COR-L47 (cell line): ENCODE results near the gene ADK.
"Not testable (repeated sequence)": the region's sequence is repeated elsewhere in the genome, so short reads cannot be mapped to it uniquely, and the experiment has no call there.

Experiments
- DNase-seq: peaks from one replicate; lab custom pipeline; 2025; lab: John Stamatoyannopoulos, UW

ADK gene

DNA sequence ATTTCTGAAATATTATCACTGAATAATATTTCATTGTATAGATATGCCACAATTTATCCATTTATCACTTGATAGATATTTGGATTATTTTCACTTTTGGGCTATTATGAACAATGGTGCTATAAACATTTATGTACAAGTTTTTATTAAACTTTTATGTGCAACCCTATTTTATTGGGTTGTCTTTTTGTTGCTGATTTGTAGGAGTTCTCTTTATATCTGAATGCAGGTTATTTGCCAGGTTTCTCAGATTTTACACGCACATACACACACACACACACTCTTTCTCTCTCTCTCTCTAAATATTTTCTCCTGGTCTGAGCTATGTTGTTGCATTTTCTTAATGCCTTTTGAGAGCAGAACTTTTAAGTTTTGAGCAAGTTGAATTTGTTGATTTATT lies 36.2 kb downstream of the ADK start:
- DNase-seq: no peak

DNA sequence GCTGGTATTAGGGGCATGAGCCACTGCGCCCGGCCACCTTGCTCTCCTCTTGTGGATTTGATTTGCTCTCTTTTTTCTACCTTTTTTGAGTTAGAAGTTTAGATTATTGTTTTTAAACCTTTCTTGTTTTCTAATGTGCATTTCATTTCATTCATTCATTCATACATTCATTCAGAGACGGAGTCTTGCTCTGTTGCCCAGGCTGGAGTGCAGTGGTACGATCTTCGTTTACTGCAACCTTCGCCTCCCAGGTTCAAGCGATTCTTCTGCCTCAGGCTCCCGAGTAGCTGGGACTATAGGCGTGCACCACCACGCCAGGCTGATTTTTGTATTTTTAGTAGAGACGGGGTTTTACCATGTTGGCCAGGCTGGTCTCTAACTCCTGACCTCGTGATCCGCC lies 37.6 kb downstream of the ADK start:
- not testable (repeated sequence) for DNase-seq

DNA sequence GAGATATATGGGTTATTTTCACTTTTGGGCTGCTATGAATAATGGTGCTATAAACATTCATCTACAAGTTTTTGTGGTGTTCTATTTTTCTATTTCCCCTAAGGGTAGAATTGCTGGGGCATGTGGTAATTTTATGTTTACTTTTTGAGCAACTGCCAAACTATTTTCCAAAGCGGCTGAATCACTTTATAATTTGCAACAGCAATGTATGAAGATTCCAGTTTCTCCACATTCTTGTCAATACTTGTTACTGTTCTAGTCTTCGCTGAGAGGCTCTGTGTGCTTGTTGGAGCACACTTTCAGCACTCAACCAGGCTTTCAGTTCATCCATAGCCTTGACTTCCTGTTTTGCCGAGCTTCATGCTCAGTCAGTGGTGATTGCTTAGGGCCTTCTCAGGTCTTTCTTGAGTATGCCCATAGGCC lies 39.0 kb downstream of the ADK start:
- no peak for DNase-seq

DNA sequence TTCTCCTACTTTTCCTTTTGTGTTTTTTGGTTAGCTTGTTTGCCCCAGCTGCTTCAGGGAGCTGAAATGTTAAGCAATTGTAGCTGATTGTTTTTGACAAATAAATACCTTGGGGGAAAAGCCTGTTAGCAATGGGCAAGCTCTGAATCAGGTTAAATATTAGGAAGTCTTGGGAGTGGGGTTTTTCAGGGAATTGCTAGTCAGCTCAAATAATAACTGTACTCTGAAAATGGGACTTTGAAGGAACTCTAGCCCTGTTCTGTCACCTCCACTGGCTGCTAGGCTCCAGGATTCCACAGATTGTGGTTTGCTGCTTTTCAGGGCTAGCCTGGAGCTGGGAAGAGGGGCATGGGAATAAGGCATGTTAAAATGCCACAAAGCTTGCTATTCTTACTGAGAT lies 39.5 kb downstream of the ADK start:
- no peak for DNase-seq

DNA sequence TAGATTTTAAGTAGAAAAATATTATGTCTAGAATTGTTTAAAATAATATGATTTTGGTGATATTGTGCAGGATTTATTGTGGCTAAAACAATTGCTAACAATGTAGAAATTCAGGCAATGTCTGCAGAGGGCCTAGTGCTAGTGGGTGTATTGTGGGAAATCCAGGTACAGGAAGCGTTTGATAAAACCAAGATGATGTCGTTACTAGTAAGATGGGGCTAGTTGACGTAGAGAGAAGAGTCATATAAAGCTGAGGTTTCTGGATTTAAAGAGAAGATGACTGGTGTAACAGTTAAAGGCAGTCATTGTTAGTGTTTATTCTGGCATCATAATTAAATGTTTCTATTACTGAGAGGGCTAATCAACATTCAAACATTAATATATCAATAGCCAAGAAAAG lies 43.5 kb downstream of the ADK start:
- DNase-seq: no peak

DNA sequence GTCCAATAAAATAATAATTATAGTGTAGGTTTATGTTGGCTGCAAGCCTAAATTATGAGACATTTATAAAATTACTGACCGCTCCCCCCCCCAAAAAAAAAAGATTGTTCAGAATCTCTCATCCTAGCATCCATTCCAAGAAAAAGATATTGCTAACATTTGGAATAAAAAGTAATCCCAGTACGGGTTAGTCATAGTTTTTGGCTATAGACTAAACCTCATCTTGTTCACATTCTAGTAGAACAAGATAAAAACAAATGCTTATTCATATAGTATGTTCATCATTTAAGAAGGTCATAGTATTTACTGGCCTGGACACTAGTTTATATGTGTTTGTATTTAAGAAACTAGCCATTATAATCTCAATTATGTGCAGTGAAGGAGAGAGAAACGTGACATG lies 44.0 kb downstream of the ADK start:
- no peak for DNase-seq

DNA sequence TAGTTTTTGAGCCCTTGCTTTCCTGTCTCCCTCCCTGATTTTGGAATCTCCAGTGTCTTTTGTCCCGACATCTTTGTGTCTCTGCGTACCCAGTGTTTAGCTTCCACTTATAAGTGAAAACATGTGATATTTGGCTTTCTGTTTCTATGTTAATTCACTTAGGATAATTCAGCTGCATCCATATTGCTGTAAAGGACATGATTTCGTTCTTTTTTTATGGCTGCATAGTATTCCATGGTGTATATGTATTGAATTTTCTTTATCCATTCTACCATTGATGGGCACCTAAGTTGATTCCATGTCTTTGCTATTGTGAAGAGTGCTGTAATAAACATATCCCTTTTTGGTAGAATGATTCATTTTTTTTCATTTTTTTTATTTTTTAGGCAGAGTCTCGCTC lies 48.3 kb downstream of the ADK start:
- DNase-seq: no peak

DNA sequence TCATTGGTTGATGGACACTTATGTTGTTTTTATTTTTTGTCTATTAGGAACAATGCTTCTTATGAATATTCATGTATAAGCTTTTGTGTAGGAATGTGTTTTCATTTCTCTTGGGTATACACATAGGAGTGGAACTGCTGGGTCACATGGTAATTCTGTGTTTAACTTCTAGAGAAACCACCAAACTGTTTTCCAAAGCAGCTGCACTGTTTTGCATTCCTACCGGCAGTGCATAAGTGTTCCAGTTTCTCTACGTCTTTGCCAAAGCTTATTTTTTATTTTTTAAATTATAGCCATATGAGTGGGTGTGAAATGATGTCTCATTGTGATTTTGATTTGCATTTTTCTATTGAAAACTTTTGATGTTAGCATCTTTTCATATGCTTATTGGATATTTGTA lies 51.3 kb downstream of the ADK start:
- no peak for DNase-seq

DNA sequence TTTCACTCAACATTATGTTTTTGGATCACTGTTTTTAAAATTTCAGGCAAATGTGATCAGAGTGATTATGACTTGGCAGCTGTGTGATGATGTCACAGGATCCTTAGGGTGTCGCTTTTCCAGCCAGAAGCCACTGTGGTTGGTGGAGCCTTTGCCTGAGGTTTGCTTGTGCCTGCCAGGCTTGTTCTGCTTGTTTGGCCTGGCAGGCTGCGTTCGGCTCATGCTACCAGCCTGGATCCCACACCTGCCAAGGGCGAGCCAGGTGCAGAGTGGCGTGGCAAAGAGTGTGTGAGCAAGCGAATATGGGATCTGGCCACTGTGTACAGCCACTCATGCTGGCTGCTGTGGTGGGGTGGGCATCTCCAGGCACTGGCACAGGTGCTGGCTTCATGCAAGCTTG lies 55.7 kb downstream of the ADK start:
- peak; percentile 19 for DNase-seq

DNA sequence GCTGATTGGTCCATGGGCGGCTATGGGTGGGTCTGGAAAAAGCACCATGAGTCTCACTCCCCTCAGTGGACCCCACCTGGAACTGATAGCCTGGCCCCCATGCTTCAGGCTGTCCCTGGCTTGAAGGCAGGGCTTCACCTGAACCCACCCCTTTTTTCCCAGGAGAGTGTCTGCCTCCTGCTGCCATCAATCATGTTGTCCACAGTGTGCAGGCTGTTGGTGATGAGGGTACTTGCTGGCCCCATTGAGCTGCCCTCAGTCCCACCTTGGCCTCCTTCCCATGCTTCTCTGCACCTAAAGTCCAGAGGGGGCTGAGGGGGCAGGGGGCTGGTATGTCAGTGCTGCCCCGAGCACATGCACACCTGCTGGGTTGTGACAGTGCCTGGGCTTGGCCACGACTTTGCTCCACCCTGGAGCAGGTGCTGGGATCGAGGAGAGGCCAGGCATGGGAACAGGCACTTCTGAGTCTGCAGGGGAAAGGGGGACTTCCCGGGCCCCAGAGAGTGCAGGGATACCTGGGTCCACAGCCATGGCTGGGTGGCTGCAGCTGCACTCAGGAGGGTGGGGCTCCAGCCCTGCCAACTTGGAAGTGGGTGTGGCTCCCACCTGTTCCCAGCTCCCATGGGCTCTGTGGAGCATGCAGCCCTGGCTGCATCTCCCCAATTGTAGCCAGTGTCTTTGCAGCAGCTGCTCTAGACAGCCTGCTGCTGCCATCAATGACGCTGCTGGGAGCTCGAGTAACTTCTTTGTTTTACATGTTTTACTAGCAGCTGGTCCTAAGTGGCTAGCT lies 56.9 kb downstream of the ADK start:
- peak; percentile 59 for DNase-seq

DNA sequence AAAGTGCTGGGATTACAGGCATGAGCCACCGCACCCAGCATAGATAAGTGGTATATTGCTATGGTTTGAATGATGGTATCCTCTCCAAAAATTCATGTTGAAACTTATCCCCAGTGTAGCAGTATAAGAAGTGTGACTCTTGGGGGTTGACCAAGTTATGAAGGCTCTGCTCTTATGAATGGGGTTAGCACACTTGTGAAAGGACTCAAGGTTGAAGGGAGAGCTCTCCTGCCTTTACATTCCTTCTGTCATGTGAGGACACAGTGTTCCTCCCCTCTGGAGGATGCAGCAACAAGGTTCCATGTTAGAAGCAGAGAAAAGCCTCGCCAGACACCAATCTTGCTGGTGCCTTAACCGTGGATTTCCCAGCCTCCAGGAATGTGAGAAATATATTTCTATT lies 58.0 kb downstream of the ADK start:
- no peak for DNase-seq

DNA sequence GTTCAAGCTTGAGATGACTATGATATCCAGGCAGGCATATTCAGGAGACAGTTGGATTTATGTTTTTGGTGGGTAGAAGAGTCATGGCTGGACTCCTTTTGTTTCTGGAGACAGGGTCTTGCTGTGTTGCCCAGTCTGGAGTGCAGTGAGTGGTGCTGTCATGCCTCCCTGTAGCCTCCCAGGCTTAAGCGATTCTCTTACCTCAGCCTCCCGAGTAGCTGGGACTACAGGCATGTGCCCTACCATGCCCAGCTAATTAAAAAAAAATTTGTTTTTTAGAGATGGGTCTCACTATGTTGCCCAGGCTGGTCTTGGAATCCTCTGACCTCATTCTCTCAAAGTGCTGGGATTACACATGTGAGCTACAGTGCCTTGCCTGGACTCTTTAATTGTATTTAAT lies 62.0 kb downstream of the ADK start:
- no peak for DNase-seq

DNA sequence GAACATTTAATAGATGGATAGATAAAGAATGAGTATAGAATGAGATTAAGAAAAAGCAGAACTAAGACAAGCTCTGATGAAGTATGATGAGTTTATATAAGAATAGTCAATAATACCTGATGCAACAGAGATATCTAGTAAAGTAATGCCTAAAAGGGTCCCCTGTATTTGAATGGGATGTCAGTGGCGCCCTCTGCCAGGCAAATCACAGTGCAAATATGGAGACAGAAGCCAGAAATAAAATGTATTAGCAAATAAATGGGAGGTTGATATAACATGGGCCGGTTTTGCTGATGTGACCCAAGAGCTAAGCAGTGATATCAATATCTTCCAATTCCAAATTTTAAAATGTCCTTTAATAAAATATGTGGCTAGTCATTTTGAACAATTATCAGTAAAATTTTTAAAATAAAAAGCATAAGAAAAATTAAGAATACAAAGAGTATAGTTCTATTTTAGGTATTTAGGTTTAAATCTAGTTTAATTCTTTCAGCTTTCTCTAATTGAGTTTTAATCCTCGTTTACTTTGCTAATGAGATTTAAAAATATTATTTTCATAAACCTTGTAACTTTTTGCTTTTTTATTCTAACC lies 62.6 kb downstream of the ADK start:
- DNase-seq: peak; percentile 0

DNA sequence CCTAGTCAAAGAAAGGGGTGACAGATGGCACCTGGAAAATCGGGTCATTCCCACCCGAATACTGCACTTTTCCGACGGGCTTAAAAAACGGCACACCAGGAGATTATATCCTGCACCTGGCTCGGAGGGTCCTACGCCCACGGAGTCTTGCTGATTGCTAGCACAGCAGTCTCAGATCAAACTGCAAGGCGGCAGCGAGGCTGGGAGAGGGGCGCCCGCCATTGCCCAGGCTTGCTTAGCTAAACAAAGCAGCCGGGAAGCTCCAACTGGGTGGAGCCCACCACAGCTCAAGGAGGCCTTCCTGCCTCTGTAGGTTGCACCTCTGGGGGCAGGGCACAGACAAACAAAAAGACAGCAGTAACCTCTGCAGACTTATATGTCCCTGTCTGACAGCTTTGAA lies 66.1 kb downstream of the ADK start:
- not testable (repeated sequence) for DNase-seq

DNA sequence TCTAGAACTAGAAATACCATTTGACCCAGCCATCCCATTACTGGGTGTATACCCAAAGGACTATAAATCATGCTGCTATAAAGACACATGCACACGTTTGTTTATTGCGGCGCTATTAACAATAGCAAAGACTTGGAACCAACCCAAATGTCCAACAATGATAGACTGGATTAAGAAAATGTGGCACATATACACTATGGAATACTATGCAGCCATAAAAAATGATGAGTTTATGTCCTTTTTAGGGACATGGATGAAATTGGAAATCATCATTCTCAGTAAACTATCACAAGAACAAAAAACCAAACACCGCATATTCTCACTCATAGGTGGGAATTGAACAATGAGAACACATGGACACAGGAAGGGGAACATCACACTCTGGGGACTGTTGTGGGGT lies 71.4 kb downstream of the ADK start:
- not testable (repeated sequence) for DNase-seq

DNA sequence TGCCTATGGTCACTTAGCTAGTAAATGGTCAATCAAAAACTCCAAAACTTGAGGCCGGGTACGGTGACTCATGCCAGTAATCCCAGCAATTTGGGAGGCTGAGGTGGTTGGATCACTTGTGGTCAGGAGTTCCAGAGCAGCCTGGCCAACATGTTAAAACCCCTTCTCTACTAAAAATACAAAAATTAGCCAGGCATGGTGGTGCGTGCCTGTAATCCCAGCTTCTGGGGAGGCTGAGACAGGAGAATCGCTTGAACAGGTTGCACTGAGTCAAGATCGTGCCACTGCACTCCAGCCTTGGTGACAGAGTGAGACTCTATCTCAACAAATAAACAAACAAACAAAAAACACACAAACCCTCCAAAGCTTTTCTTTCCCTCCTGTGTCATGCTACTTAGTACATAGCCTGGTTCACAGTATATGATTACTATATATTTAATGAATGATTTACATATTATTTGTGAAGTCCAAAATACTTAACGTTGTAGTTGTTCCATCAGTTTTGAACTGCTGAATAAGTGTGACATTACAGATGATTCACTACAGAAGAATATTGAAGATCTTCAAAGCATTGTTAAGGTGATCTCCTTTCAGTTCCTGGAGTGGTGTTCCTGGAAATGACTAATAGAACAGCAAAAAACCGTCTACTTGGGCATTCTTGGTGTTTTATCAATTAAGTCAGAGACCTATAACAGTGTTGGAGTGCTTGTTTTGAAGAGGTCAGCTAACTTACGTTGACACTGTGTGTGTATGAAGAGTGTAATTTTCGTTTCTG lies 72.9 kb downstream of the ADK start:
- no peak for DNase-seq

DNA sequence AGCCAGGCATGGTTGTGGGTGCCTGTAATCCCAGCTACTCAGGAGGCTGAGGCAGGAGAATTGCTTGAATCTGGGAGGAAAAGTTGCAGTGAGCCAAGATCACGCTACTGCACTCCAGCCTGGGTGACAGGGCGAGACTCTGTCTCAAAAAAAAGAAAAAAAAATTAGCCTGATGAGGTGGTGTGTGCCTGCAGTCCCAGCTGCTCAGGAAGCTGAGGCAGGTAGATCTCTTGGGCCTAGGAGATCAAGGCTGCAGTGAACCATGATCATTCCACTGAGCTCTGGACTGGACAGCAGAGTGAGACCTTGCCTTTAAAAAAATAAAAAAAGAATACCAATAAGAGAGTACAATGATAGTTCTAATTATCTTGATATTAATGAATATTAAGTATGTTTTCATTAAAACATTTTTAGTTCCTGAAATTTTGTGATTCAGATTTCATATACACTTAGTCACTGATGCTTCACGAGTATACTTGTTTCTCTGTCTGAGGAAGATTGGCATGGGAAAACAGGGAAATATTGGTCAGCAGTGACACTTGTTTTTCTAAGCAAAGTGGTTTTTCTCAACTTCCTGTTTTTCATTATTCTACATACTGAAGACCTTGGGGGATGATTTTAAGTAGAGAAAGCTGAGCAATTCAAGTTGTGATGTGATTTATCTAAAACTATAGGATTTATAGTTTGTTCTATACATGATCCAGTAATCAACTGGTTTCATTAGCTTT lies 76.8 kb downstream of the ADK start:
- no peak for DNase-seq

DNA sequence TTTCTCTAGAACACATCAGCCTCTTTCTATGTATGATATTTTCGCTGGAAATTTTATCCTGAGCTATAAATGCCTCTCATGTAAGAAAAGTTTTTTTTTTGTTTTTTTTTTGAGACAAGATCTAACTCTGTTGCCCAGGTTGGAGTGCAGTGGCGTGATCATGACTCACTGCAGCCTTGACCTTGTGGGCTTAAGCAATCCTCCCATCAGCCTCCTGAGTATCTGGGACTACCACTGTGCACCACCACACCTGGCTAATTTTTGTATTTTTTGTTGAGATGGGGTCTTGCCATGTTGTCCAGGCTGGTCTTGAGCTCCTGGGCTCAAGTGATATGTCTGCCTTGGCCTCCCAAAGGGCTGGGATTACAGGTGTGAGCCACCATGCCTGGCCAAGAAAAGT lies 80.4 kb downstream of the ADK start:
- DNase-seq: no peak

DNA sequence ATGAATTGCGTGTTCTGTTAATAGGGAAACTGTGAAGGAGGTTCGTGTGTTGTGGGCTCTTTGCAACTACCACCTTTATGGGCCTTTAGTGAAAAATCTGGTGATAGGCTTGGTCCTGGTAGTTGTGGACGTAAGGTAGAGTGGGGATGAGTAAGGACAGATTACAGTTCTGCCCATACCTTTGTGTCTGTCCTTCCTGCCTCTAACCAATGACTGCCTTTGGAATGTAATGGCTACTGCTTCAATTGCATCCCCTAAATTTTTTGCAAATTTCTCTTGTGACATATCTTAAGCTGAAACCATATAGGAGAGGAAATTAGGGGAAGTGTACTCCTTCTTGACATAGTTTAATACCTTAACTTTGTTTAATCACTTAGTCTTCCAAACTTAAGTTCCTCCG lies 82.3 kb downstream of the ADK start:
- DNase-seq: no peak

DNA sequence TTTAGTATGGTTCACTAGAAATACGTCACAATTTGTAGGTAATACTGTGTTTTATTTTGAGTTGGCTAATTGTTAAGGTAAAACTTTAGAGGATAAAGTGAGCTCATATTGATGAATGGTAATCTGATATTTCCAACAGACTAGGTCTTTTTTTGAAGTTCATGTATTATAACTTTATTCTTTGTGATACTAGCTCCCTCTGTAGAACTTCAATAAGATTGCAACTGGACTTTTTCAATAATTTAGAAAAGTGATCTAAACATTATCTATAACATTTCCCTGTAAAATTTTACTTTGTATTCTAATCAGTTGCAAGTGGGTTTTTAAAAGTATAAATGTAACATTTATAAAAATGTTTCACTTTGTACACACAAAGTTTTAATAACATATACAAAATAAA lies 83.5 kb downstream of the ADK start:
- DNase-seq: no peak

DNA sequence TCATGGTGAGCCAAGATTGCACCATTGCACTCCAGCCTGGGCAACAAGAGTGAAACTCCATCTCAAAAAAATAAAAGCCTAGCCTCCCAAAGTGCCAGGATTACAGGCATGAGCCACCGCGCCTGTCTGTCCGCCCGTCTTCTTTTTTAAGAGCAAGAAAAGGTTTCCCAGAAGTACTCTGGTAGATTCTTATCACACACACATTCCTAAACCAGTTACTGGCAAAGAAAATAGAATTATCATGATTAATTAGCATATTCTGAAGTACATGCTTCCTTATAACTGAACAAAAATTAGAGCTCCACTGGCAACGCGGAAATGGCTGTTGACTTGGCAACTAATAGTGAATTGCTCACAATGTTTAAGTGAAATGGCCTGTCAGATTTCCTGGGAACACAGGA lies 87.0 kb downstream of the ADK start:
- no peak for DNase-seq

DNA sequence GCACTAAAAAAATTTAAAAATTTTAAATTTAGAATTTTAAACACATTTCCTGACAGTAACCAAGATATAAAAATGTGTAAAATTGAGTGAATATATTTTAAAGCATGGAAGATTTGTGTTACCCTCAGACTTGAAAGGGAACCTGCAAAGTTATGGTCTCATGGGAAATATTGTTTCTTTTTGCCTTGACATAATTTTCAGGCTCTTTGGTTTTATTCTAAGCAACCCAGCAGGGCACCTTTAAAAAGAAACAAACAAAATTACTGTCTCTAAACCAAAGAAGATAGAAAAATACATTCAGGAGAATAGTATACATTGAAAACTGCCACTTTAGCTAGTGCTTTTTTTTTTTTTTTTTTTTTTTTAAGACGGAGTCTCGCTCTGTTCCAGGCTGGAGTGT lies 87.5 kb downstream of the ADK start:
- DNase-seq: no peak

DNA sequence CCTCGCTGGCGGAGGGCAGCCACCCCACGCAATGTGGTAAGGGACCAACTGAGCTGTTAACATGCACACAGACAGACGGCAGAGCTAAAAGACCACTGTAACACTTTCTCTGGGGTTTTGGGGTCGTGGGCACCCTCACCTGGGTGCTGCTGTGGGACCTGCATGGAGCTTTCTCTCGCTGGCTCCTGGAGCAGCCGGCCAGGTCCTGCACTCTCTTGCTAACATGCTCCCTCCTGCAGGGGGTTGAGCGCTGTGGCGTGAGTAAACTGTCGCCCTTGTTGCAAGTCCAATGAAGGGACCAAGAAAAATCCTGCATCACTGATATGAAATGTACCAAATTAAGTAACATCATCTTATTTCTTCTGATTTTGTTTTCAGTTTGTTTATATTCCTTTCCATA lies 92.0 kb downstream of the ADK start:
- no peak for DNase-seq
